ENCODE results near the gene UBAC1. TPM values are rescaled to one million over a fixed set of nuclear protein-coding genes. Genes with fewer than 3 reads are reported as not detected.
A peak's percentile ranks its signal among the peaks of the same experiment; 100 is the strongest.

Gene UBAC1
- total and polyA plus RNA-seq, 9 of the 15 experiments (the other 6 are each of a cell fraction or from before 2014, with no cell fraction given): 94.0 to 399 (median 228) TPM

- ChIA-PET POLR2A (interaction anchor here (0.7 to 1.3 kb wide), 5 partner anchors 9 to 49 kb away, joined by 3 to 6 read pairs (median 3); no protein-coding TSS in a partner anchor), CTCF (ENCODE audit: low intra/inter-chr PET ratio) (no interaction called here)
- Histone ChIP-seq H3K79me2 (ENCODE audit: control insufficient read depth, insufficient read depth, low read length) (peaks cover 99% of the 10 kb centered on the region), H3K27me3 (ENCODE audit: control insufficient read depth in 2 of 2, insufficient read depth in 2 of 2, low read length in 2 of 2) (no peaks in the 10 kb centered on the region), H4K20me1 (replicated peaks; ENCODE audit: control insufficient read depth, insufficient read depth, low read length) (peaks cover 70% of the 10 kb centered on the region), H3K4me1 (replicated peaks in 1 of 2; ENCODE audit: control insufficient read depth in 2 of 2, insufficient read depth in 2 of 2, low read length in 2 of 2) (peaks cover 19 to 69% of the 10 kb centered on the region in 2 experiments), H3K9me3 (replicated peaks; ENCODE audit: control insufficient read depth, insufficient read depth, low read depth, low read length) (no peaks in the 10 kb centered on the region), H2AFZ (ENCODE audit: low read depth, low read length) (no peak overlapping the region), H3K9ac (ENCODE audit: insufficient read depth in 1 of 2, low read depth in 2 of 2, low read length in 2 of 2) (peak overlapping the region in 1 of 2 experiments; percentile 74; a peak in 2 of 4 replicates), H3K36me3 (ENCODE audit: control insufficient read depth, insufficient read depth, low read length) (no peaks in the 10 kb centered on the region; the same call in 2 of the 3 replicates), H3K4me2 (ENCODE audit: insufficient read depth, low read length) (no peak overlapping the region), H3K9me1 (ENCODE audit: control insufficient read depth, insufficient read depth, low read length) (peaks cover 11% of the 10 kb centered on the region), H3K4me3 (no peak overlapping the region), H3K27ac (ENCODE audit: extremely low read depth, low read depth, low read length) (no peak overlapping the region)
- BruUV-seq (replicated peaks): no TSS peak
- WGBS (ENCODE audit: insufficient coverage, low coverage, missing lambda C conversion rate): 64% methylated on average over 9 of the region's 19 CpGs
- TF ChIP-seq TOE1 (IDR thresholded peaks at IDR 0.05; ENCODE audit: borderline replicate concordance): no peak
- TF ChIP-seq TOE1 (CRISPR knock-in tag; IDR thresholded peaks at IDR 0.05; ENCODE audit: borderline replicate concordance, low read depth): no peak
- no peak for TF ChIP-seq HNRNPL (IDR thresholded peaks at IDR 0.05; ENCODE audit: low read depth, low read length)
- TF ChIP-seq POLR2G (IDR thresholded peaks at IDR 0.05; ENCODE audit: low read depth, low read length): 0 out of 2 replicates have a peak, but pooled peaks have one; percentile 17
- intact Hi-C loops (cut with micrococcal nuclease): no loop called here
- no peak for FAIRE-seq
- in situ Hi-C loops (cut with MboI): no loop called here
- ATAC-seq: peak; percentile 10; the same call in 2 of the 3 replicates
- DNase-seq (ENCODE audit: extremely low read depth in 1 of 4, low spot score in 3 of 4): no peak
These were observed 71.5 kb downstream of the UBAC1 start for GRCh38 chr9:135889564-135890189.
